SU-DHL-6 (cell line): ENCODE results near the gene CYP8B1.

Source experiments
- CTCF ChIP-seq: fragments of 200-600 bp; sonication (generic); IDR thresholded peaks from one replicate; pipeline ENCODE4 v1.5.1; 2017; ENCODE audit warnings: antibody characterized with exemption, mild to moderate bottlenecking, low read length, moderate library complexity; ENCODE audit not compliant: insufficient read depth, poor library complexity, severe bottlenecking
- EZH2phosphoT487 ChIP-seq: fragments of 200-600 bp; sonication (generic), shearing (Covaris generic); conservative IDR thresholded peaks from 2 replicates; pipeline ENCODE4 v1.6.1; 2018; ENCODE audit warnings: mild to moderate bottlenecking, antibody characterized with exemption, low read length, moderate library complexity, mixed read lengths

GRCh38 chr3:42843713-42844411 is 31.8 kb downstream of the CYP8B1 start:
- no peak for TF ChIP-seq CTCF
- no peak for TF ChIP-seq EZH2phosphoT487
